ENCODE data around the gene PTGDR2.

Gene PTGDR2

GRCh38 chr11:60851327-60852104 lies 4.2 kb downstream of the PTGDR2 start:
- CTCF ChIA-PET: interaction anchor here (1.5 to 2.5 kb wide), 2 partner anchors 20 to 36 kb away, joined by 10 to 12 read pairs; no protein-coding TSS in a partner anchor
- Histone ChIP-seq H3K27ac (ENCODE audit: insufficient read depth in 1 of 2, low read depth in 1 of 2, low read length in 2 of 2, poor library complexity in 1 of 2, severe bottlenecking in 2 of 2) (peak overlapping the region in 1 of 2 experiments; percentile 14), H3K36me3 (ENCODE audit: control insufficient read depth in 4 of 4, insufficient read depth in 4 of 4, low read length in 3 of 4) (peaks cover 4 to 61% (median 39%) of the 10 kb centered on the region in 4 experiments), H3K4me3 (ENCODE audit: control insufficient read depth in 1 of 7, extremely low read depth in 1 of 7, insufficient read depth in 4 of 7, low read depth in 2 of 7, low read length in 6 of 7) (no peak overlapping the region), H3K4me1 (ENCODE audit: control extremely low read depth in 1 of 4, control insufficient read depth in 4 of 4, insufficient read depth in 4 of 4, low read length in 3 of 4) (peaks cover 5 to 49% (median 43%) of the 10 kb centered on the region in 4 experiments), H3K9me3 (ENCODE audit: control extremely low read depth in 1 of 5, control insufficient read depth in 4 of 5, insufficient read depth in 2 of 5, low read depth in 1 of 5, low read length in 4 of 5) (no peaks in the 10 kb centered on the region), H3K27me3 (replicated peaks in 2 of 5; ENCODE audit: control insufficient read depth in 4 of 5, insufficient read depth in 5 of 5, low read length in 4 of 5) (no peaks in the 10 kb centered on the region)
- WGBS (ENCODE audit: insufficient coverage): 95% methylated on average over 15 of the region's 17 CpGs
- no peak for DNase-seq
- POLR2A ChIA-PET: no interaction called here

- Histone ChIP-seq H3K4me3 (ENCODE audit: control insufficient read depth in 1 of 7, extremely low read depth in 1 of 7, insufficient read depth in 4 of 7, low read depth in 2 of 7, low read length in 6 of 7) (no peak overlapping the region), H3K27ac (ENCODE audit: insufficient read depth in 1 of 2, low read depth in 1 of 2, low read length in 2 of 2, poor library complexity in 1 of 2, severe bottlenecking in 2 of 2) (no peak overlapping the region), H3K36me3 (ENCODE audit: control insufficient read depth in 4 of 4, insufficient read depth in 4 of 4, low read length in 3 of 4) (peaks cover 4 to 69% (median 42%) of the 10 kb centered on the region in 4 experiments), H3K4me1 (ENCODE audit: control extremely low read depth in 1 of 4, control insufficient read depth in 4 of 4, insufficient read depth in 4 of 4, low read length in 3 of 4) (peaks cover 4 to 35% (median 31%) of the 10 kb centered on the region in 4 experiments), H3K9me3 (ENCODE audit: control extremely low read depth in 1 of 5, control insufficient read depth in 4 of 5, insufficient read depth in 2 of 5, low read depth in 1 of 5, low read length in 4 of 5) (no peaks in the 10 kb centered on the region), H3K27me3 (replicated peaks in 2 of 5; ENCODE audit: control insufficient read depth in 4 of 5, insufficient read depth in 5 of 5, low read length in 4 of 5) (no peaks in the 10 kb centered on the region)
- ChIA-PET POLR2A (no interaction called here), CTCF (interaction anchor here (0.6 to 2.5 kb wide), 7 partner anchors 19 to 161 kb away, joined by 3 to 12 read pairs (median 4); no protein-coding TSS in a partner anchor)
- 93% methylated on average over 17 of the region's 29 CpGs for WGBS (ENCODE audit: insufficient coverage)
- DNase-seq: no peak
These were observed 5.9 kb downstream of the PTGDR2 start for GRCh38 chr11:60849641-60850520.

- ChIA-PET CTCF (interaction anchor here (0.7 to 4.4 kb wide), 6 partner anchors 12 to 162 kb away, joined by 3 to 17 read pairs (median 4); no protein-coding TSS in a partner anchor), POLR2A (no interaction called here)
- peak in 1 of 3 donors; percentile 30 for DNase-seq
- Histone ChIP-seq H3K36me3 (ENCODE audit: control insufficient read depth in 4 of 4, insufficient read depth in 4 of 4, low read length in 3 of 4) (peaks cover 7 to 75% (median 43%) of the 10 kb centered on the region in 4 experiments), H3K9me3 (ENCODE audit: control extremely low read depth in 1 of 5, control insufficient read depth in 4 of 5, insufficient read depth in 2 of 5, low read depth in 1 of 5, low read length in 4 of 5) (no peaks in the 10 kb centered on the region), H3K27ac (ENCODE audit: insufficient read depth in 1 of 2, low read depth in 1 of 2, low read length in 2 of 2, poor library complexity in 1 of 2, severe bottlenecking in 2 of 2) (peak overlapping the region in 1 of 2 experiments; percentile 50), H3K27me3 (replicated peaks in 2 of 5; ENCODE audit: control insufficient read depth in 4 of 5, insufficient read depth in 5 of 5, low read length in 4 of 5) (no peaks in the 10 kb centered on the region), H3K4me1 (ENCODE audit: control extremely low read depth in 1 of 4, control insufficient read depth in 4 of 4, insufficient read depth in 4 of 4, low read length in 3 of 4) (peaks cover 6 to 33% (median 30%) of the 10 kb centered on the region in 4 experiments), H3K4me3 (ENCODE audit: control insufficient read depth in 1 of 7, extremely low read depth in 1 of 7, insufficient read depth in 4 of 7, low read depth in 2 of 7, low read length in 6 of 7) (no peak overlapping the region)
- WGBS (ENCODE audit: insufficient coverage): 52% methylated on average over 10 of the region's 10 CpGs
These were observed 7.0 kb downstream of the PTGDR2 start for GRCh38 chr11:60848714-60849151.

GRCh38 chr11:60847896-60848295 lies 7.9 kb downstream of the PTGDR2 start:
- ChIA-PET CTCF (interaction anchor here (4.4 kb wide), 1 partner anchor 40 kb away, joined by 17 read pairs; no protein-coding TSS in a partner anchor), POLR2A (interaction anchor here (0.6 kb wide), 1 partner anchor 1472 kb away, joined by 4 read pairs; no protein-coding TSS in a partner anchor)
- WGBS (ENCODE audit: insufficient coverage): 90% methylated on average over 12 of the region's 12 CpGs
- Histone ChIP-seq H3K36me3 (ENCODE audit: control insufficient read depth in 4 of 4, insufficient read depth in 4 of 4, low read length in 3 of 4) (peaks cover 7 to 69% (median 41%) of the 10 kb centered on the region in 4 experiments), H3K27ac (ENCODE audit: insufficient read depth in 1 of 2, low read depth in 1 of 2, low read length in 2 of 2, poor library complexity in 1 of 2, severe bottlenecking in 2 of 2) (no peak overlapping the region), H3K4me1 (ENCODE audit: control extremely low read depth in 1 of 4, control insufficient read depth in 4 of 4, insufficient read depth in 4 of 4, low read length in 3 of 4) (peaks cover 15 to 37% (median 31%) of the 10 kb centered on the region in 4 experiments), H3K9me3 (ENCODE audit: control extremely low read depth in 1 of 5, control insufficient read depth in 4 of 5, insufficient read depth in 2 of 5, low read depth in 1 of 5, low read length in 4 of 5) (no peaks in the 10 kb centered on the region), H3K4me3 (ENCODE audit: control insufficient read depth in 1 of 7, extremely low read depth in 1 of 7, insufficient read depth in 4 of 7, low read depth in 2 of 7, low read length in 6 of 7) (no peak overlapping the region), H3K27me3 (replicated peaks in 2 of 5; ENCODE audit: control insufficient read depth in 4 of 5, insufficient read depth in 5 of 5, low read length in 4 of 5) (no peaks in the 10 kb centered on the region)
- DNase-seq: no peak

- Histone ChIP-seq H3K27me3 (replicated peaks in 2 of 5; ENCODE audit: control insufficient read depth in 4 of 5, insufficient read depth in 5 of 5, low read length in 4 of 5) (no peaks in the 10 kb centered on the region), H3K4me1 (ENCODE audit: control extremely low read depth in 1 of 4, control insufficient read depth in 4 of 4, insufficient read depth in 4 of 4, low read length in 3 of 4) (peaks cover 15 to 42% (median 38%) of the 10 kb centered on the region in 4 experiments), H3K9me3 (ENCODE audit: control extremely low read depth in 1 of 5, control insufficient read depth in 4 of 5, insufficient read depth in 2 of 5, low read depth in 1 of 5, low read length in 4 of 5) (no peaks in the 10 kb centered on the region), H3K4me3 (ENCODE audit: control insufficient read depth in 1 of 7, extremely low read depth in 1 of 7, insufficient read depth in 4 of 7, low read depth in 2 of 7, low read length in 6 of 7) (no peak overlapping the region), H3K36me3 (ENCODE audit: control insufficient read depth in 4 of 4, insufficient read depth in 4 of 4, low read length in 3 of 4) (peaks cover 7 to 66% (median 38%) of the 10 kb centered on the region in 4 experiments), H3K27ac (ENCODE audit: insufficient read depth in 1 of 2, low read depth in 1 of 2, low read length in 2 of 2, poor library complexity in 1 of 2, severe bottlenecking in 2 of 2) (no peak overlapping the region)
- ChIA-PET POLR2A (interaction anchor here (0.6 kb wide), 1 partner anchor 1473 kb away, joined by 4 read pairs; no protein-coding TSS in a partner anchor), CTCF (interaction anchor here (0.7 to 4.4 kb wide), 3 partner anchors 16 to 82 kb away, joined by 3 to 17 read pairs (median 3); no protein-coding TSS in a partner anchor)
- WGBS (ENCODE audit: insufficient coverage): 81% methylated on average over 13 of the region's 13 CpGs
- no peak for DNase-seq
These were observed 8.5 kb downstream of the PTGDR2 start for GRCh38 chr11:60847281-60847680.

GRCh38 chr11:60845338-60845737 lies 10.4 kb downstream of the PTGDR2 start:
- Histone ChIP-seq H3K36me3 (ENCODE audit: control insufficient read depth in 4 of 4, insufficient read depth in 4 of 4, low read length in 3 of 4) (peaks cover 7 to 47% (median 24%) of the 10 kb centered on the region in 4 experiments), H3K27me3 (replicated peaks in 2 of 5; ENCODE audit: control insufficient read depth in 4 of 5, insufficient read depth in 5 of 5, low read length in 4 of 5) (no peaks in the 10 kb centered on the region), H3K4me1 (ENCODE audit: control extremely low read depth in 1 of 4, control insufficient read depth in 4 of 4, insufficient read depth in 4 of 4, low read length in 3 of 4) (peaks cover 15 to 49% (median 45%) of the 10 kb centered on the region in 4 experiments), H3K9me3 (ENCODE audit: control extremely low read depth in 1 of 5, control insufficient read depth in 4 of 5, insufficient read depth in 2 of 5, low read depth in 1 of 5, low read length in 4 of 5) (no peaks in the 10 kb centered on the region), H3K27ac (ENCODE audit: insufficient read depth in 1 of 2, low read depth in 1 of 2, low read length in 2 of 2, poor library complexity in 1 of 2, severe bottlenecking in 2 of 2) (no peak overlapping the region), H3K4me3 (ENCODE audit: control insufficient read depth in 1 of 7, extremely low read depth in 1 of 7, insufficient read depth in 4 of 7, low read depth in 2 of 7, low read length in 6 of 7) (no peak overlapping the region)
- DNase-seq: no peak
- CTCF ChIA-PET: interaction anchor here (2.4 to 4.4 kb wide), 2 partner anchors 10 to 42 kb away, joined by 9 to 17 read pairs; partner anchors contain the start of gene PTGDR2
- WGBS (ENCODE audit: insufficient coverage): 100% methylated on average over 8 of the region's 8 CpGs
- POLR2A ChIA-PET: no interaction called here
